HTERT RPE-1 (cell line): ENCODE data around the gene INVS.
"Not testable (repeated sequence)": the region's sequence is repeated elsewhere in the genome, so short reads cannot be mapped to it uniquely, and the experiment has no call there.

ENCODE experiments used
- in situ Hi-C: fragments of 300-500 bp; cut with MboI; formaldehyde crosslinking; loops from 4 replicates; pipeline ENCODE4 v1.14.3; 2020; ENCODE audit warnings: low sequenced_read_pairs

The INVS gene

DNA sequence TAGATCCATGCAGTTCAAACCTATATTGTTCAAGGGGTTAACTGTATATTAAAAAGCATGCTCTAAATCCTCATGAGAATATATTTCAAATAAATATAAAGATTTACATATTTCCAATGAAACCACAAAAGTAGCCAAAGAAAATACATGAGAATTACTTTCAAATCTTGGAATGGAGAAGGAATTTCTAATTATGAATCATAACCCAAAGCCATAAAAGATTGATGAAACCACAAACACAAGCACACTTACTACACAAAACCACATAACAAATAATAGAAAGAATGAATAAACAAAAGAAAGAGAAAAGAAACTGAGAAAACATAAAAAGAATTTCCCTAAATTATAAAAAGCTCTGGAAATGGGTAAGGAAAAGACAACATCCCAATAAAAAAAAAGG, 16.3 kb upstream of the INVS start:
- in situ Hi-C loops, result no loop called here

GRCh38 chr9:100083448-100084127, 15.5 kb upstream of the INVS start:
- in situ Hi-C loops, result no loop called here

GRCh38 chr9:100084128-100084453, 15.0 kb upstream of the INVS start:
- in situ Hi-C loops, result no loop called here

DNA sequence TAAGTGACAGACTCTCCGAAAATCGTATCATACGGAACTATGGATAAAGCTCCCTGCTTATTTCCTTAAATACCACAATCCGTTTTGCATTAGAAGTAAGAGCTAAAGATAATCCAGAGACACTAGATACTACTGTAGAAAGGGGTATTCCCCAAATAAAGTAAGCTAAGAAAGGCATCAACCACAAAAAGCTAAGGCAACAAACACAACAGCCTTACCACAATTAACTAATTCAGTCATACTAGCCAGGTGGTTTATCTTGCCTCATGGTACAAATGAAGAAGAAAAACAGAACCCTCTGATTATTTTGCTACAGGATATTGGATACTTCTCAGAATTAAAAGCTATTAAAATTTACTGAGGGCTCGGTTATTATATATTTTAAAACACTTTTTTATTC, 14.3 kb upstream of the INVS start:
- in situ Hi-C loops, result no loop called here

GRCh38 chr9:100086097-100086635, 12.9 kb upstream of the INVS start:
- in situ Hi-C loops, result no loop called here

- in situ Hi-C loops, result no loop called here
Measured at GRCh38 chr9:100087218-100087617, 11.8 kb upstream of the INVS start.

DNA sequence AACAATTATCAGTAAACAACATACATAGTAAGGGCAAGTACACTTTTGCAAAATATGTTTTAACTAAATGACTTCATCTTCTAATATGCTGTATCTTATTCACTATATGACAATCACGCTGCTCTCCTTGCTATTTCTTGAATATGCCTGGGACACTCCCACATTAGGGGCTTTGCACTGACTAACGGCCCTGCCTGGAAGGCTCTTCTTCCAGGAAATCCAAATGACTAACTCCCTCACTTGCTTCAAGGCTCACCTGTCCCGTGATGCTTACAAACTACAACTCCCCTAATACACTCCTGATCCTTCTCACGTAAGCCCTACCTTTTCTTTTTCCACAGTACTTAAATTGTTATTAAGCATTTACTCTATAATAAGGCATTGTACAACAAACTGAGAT, 10.8 kb upstream of the INVS start:
- in situ Hi-C loops, result no loop called here

DNA sequence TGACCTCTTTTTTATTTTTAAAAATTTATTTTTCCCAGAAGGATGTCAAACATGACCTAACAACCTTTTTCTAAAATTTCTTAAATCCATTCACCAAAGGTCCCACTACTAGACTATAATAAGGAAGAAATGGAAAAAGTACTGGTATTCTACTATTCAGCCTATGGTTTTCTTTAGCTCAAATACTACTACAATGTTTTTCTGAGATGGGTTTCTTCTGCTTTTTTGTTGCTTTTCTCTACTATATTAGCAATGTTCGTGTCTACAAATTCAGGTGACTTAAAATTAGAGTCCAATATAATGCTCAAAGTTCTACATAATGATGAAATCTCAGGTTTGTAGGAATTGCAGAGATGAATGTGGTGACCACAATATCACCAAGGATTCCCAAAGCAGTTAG, 8.2 kb upstream of the INVS start:
- in situ Hi-C loops, result no loop called here

DNA sequence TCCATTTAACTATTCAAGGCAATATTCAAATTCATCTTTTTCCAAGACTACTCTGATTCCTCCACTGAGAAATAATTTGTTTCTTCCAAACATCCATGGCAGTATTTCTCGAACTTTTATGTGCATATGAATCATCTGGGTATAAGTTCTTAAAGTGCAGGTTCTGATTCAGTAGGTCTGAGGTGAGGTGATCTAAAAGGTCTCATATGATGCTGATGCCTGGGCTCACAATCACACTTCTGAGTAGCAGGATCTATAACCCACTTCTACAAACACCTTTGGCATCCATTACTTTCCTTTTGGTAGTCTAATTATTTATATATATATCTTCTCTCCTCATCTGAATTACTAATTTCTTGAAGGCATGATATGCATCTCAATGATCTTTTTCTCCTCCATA, 7.4 kb upstream of the INVS start:
- in situ Hi-C loops, result no loop called here

DNA sequence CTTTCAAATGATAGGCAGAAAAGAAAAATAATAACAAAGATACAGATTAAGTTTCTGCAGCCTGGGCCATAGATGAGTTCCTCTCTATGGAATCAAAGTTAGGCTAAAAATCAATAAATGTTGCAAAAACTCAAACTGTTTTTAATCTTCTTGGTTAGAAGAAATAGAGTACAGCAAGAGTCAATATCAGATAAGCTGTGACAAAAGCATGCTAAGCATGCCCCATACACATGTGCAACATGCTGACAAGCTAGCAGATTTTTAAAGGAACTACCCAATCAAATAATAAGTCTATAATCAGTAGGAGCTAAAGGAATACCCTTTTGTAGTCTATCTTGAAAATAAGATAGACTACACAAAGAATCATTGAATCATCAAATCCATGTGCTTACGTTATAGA, 7.0 kb upstream of the INVS start:
- in situ Hi-C loops, result no loop called here

- in situ Hi-C loops, result not testable (repeated sequence)
Measured at GRCh38 chr9:100094411-100094810, 4.6 kb upstream of the INVS start.

DNA sequence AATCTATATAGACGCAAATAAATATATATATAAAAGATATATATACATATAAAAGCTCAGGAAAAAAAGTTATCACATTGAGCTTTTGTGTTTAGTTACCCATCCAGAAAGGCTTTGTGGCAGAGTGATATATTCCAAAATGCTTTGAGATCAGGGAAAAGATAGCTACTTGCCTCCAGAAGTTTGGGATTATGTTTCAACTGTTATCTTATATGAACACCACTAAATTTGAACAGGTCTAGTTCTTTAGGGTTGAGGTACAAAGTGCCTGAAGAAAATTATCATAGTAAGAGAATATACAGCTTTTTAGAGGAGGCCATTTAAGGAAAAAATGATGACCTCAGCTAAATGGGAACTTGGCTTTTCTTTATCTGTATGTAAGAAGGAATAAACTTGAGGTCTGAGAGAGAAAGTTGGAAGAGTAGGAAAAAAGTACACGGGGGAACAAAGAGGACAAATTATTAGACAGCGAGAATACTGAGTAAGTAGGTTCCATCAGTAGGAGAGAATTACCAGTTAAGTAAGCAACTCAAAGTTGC, 2.6 kb upstream of the INVS start:
- in situ Hi-C loops, result no loop called here

DNA sequence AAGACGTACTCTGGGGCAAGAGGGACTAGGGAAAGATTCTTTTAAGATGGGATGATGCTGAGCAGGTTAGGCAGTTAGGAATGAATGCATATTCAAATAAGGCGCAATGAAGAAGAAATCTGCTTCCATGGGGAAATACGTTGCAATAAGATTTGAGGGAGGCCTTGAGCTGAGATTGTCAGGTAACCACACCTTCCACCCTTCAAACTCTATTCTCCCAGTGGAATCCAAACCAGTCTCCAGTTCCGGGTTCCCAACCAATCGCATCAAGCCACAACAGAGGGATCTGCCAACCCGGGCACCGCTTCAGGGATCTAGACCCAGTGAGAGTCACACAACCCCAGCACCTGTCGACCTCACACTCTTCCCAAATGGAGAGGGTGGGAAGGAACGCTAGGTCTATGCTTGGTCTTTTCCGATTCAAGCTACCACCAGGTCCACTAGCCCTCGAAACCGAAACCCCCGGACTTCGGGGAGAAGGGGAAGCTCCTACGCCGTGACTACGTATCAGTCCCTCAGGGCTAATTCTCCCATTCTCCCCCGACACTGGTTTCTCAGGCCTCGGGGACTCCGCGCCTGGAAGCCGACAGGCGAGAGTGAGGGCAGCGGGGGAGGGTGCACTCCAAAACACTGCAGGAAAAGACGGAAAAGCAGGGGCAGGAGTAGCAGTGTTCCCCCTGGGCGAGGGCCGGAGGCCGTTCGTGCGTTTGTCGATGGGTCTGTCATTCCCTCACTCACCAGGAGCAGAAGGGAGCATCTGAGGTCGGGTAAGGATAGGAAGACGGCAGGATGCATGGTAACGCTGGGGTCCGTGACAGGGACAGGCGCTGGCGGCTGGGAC, 777 bp upstream of the INVS start:
- in situ Hi-C loops, result no loop called here

DNA sequence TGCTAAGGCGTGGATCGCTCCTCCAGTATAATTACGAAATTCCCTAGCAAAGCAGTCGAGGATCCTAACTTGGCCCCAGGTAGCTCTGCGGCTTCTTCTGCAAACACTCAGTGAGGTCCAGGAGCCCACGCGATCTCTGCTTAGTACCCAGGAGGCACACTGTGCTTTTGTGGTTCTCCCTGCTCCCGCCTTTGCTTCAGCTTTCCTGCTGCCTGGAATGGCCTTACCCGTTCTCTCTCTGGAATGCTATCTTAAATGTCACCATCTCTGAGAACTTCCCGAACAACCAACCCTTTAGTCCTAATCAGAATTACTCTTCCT, 639 bp downstream of the INVS start:
- in situ Hi-C loops, result no loop called here

DNA sequence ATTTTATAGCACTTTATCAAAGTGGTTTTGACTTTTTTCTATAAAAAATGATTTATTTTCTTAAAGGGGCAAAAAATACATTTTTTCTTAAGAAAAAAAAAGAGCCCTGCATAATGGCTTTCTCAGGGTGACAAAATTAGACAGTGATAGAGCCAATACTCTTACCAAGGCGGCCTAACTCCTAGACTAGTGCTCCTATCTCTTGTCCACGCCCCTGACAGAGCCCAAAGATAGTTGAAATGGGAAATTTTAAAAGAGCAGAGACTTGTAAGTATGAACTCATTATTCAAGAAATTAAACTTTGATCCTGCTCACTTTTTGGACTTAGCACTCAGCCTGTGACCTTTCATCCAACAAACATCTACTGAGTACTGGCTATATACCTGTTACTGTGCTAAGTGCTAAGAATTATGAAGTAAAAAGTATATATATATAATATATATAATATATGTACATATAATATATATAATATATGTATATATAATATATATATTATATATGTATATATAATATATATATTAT, 1.2 kb downstream of the INVS start:
- in situ Hi-C loops, result no loop called here

DNA sequence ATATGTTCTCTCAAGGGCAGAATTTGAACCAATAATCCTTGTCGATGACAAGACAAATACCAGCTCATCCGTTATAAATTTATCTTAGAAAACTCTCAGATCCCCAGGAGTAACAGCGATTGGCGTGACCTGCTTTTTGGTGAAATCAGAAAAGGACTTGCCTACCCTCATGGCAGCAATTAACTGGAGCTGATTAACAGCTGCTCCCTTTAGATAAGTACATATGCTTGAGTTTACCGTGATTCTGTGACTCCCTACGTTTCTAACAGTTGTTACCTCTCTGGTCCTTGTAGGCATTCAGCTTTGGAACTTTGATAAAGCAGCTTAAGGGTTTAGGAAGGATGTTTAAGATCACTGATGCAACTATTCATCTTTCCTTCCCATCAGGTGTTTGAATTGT, 2.6 kb downstream of the INVS start:
- in situ Hi-C loops, result no loop called here

GRCh38 chr9:100104314-100104713, 5.3 kb downstream of the INVS start:
- in situ Hi-C loops, result no loop called here

GRCh38 chr9:100105861-100106260, 6.8 kb downstream of the INVS start:
- in situ Hi-C loops, result no loop called here

- in situ Hi-C loops, result no loop called here
Measured at GRCh38 chr9:100106616-100107015, 7.6 kb downstream of the INVS start.

DNA sequence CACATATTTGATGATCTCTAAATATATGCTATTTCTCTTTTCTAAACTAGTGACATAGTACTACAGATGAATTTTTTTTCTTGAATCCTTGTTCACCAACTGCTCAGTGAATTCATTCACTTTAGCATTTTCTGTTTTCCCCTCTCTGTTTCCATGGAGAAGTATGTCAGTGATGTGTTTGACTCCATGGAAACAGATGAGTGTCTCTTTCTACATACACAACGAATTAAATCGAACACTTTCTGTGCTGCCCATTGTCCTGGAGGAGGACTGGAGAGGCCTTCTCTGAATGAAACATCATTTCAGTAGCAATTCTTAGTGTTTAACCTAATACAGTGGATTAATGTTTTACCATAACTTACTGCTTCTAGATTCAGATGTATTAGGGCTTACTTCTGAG, 9.5 kb downstream of the INVS start:
- in situ Hi-C loops, result no loop called here

DNA sequence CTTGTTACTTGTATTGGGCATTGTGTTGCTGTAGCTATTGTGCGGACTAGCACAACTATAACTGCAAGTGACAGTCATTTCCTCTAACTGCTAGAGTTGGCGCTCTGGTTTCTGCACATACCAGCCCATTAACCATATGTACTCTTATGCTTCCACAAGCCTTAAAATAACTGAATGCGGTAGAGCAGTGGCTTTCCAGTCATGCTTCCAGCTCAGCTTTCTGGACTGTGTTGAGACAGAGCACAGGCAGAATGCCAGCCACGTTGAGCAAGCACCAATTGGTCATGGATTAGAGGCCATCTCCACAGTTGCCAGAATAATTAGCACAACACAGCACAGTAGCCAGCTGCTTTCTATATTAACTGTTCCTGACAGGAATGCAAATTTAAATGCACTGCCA, 12.2 kb downstream of the INVS start:
- in situ Hi-C loops, result no loop called here

GRCh38 chr9:100112677-100113336, 13.8 kb downstream of the INVS start:
- in situ Hi-C loops, result no loop called here
